Left ventricle myocardium inferior (tissue), 1 donor: ENCODE data around the gene SPON1. TPM values are rescaled to one million over a fixed set of nuclear protein-coding genes. Genes with fewer than 3 reads are reported as not detected.

Source experiments
- DNase-seq: peaks from one replicate; pipeline ENCODE4 v3.0.0-alpha.2; 2020
- H3K27ac ChIP-seq: fragments of 200-600 bp; replicated peaks from 2 replicates; pipeline ENCODE4 v1.8.0; 2021
- H3K27me3 ChIP-seq: fragments of 200-600 bp; 2 replicates; pipeline ENCODE4 v1.8.0; 2021; ENCODE audit warnings: low read depth
- H3K36me3 ChIP-seq: fragments of 200-600 bp; 2 replicates; pipeline ENCODE4 v1.8.0; 2021
- H3K4me1 ChIP-seq: fragments of 200-600 bp; 2 replicates; pipeline ENCODE4 v1.8.0; 2021
- H3K4me3 ChIP-seq: fragments of 200-600 bp; 2 replicates; pipeline ENCODE4 v1.8.0; 2021; ENCODE audit warnings: mild to moderate bottlenecking, moderate library complexity
- H3K9me3 ChIP-seq: fragments of 200-600 bp; replicated peaks from 2 replicates; pipeline ENCODE4 v1.8.0; 2021
- intact Hi-C: fragments of 100-400 bp; cut with micrococcal nuclease; formaldehyde crosslinking; loops from one replicate; pipeline ENCODE4 v1.11.0; 2022
- total RNA-seq: library from RNA; stranded (reverse); fragmentation: NEBNext Ultra II Directional; extraction: Animal tissue kit (Norgen Biotek cat#: 25700); gene quantifications from one replicate; pipeline ENCODE4 v1.2.1, GENCODE V29; 2021
- TF ChIP-seq, protein P1 (sequence below): fragments of 200-600 bp; IDR thresholded peaks from 2 replicates; pipeline ENCODE4 v1.8.0; 2021; ENCODE audit warnings: antibody characterized with exemption, mild to moderate bottlenecking, borderline replicate concordance
- donor health status: DM: no; HTN: yes; CAD: no; lungs with severe emphysema.

Gene SPON1
- total RNA-seq, 1 donor from 2014 or later: 9.4 TPM

DNA sequence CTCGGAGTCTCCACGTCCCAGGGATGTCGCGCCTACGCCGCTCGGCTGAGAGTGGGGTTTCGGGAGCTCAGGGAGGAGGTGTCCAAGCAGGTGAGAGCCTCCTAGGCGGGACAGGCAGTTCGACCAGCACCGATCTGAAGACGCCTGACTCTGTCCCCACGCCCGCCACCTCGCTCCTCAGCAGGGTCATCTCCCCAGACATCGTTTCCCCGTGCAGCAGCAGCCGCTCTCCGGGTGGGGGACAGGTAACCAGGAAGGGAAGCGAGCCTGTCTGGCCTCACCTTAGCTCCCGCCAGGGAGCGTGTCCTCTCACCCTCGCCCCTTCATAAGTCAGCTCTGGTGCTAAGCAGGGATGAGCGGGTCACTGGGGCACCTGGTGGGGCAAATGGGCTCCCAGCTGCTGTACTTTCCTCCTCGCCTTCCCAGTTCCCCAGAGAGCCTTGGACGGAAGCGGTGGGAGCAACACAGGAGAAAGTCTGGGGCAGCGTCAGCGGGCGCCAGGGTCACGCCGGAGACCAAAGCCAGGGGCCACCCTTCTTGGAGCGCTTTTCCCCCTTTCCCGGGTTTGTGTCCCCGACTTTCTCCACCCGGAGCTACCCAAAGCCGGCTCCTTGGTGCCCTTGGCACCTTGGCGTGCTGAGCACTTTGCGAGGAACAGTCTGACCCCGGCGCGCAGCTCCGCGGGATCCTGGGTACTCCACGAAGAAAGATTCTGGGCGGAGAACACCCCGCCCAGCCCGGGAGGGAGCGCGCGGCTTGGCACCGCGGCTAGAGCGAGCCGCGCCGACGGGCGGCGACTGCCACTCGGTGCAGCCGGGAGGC lies 1.6 kb downstream of the SPON1 start:
- Histone ChIP-seq H3K27me3 (peaks cover 100% of the 10 kb centered on the region), H3K4me1 (peaks cover 28% of the 10 kb centered on the region), H3K36me3 (no peaks in the 10 kb centered on the region), H3K27ac (no peak overlapping the region), H3K9me3 (no peaks in the 10 kb centered on the region), H3K4me3 (peak overlapping the region; percentile 63)
- intact Hi-C loops: no loop called here
- TF ChIP-seq, protein P1, sequence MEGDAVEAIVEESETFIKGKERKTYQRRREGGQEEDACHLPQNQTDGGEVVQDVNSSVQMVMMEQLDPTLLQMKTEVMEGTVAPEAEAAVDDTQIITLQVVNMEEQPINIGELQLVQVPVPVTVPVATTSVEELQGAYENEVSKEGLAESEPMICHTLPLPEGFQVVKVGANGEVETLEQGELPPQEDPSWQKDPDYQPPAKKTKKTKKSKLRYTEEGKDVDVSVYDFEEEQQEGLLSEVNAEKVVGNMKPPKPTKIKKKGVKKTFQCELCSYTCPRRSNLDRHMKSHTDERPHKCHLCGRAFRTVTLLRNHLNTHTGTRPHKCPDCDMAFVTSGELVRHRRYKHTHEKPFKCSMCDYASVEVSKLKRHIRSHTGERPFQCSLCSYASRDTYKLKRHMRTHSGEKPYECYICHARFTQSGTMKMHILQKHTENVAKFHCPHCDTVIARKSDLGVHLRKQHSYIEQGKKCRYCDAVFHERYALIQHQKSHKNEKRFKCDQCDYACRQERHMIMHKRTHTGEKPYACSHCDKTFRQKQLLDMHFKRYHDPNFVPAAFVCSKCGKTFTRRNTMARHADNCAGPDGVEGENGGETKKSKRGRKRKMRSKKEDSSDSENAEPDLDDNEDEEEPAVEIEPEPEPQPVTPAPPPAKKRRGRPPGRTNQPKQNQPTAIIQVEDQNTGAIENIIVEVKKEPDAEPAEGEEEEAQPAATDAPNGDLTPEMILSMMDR: peak; percentile 19
- DNase-seq: peak; percentile 18

DNA sequence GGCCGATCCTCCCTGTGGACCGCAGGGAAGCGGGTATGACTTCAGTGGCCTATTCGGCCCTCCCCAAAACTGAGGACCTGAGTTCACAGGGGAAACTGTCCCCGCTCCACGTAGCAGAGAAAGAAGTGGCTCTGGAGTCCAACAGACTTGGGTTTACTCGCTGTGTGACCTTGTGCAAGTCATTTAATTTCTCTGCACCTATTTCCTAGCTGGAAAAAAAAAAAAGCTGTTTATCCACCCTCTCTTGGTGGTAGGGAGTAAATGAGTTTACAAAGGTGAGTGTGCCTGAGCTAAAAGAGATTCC lies 2.2 kb downstream of the SPON1 start:
- Histone ChIP-seq H3K27me3 (peaks cover 100% of the 10 kb centered on the region), H3K36me3 (no peaks in the 10 kb centered on the region), H3K4me3 (peak overlapping the region; percentile 63), H3K27ac (no peak overlapping the region), H3K9me3 (no peaks in the 10 kb centered on the region), H3K4me1 (peaks cover 28% of the 10 kb centered on the region)
- intact Hi-C loops: no loop called here
- TF ChIP-seq, protein P1: no peak
- no peak for DNase-seq

DNA sequence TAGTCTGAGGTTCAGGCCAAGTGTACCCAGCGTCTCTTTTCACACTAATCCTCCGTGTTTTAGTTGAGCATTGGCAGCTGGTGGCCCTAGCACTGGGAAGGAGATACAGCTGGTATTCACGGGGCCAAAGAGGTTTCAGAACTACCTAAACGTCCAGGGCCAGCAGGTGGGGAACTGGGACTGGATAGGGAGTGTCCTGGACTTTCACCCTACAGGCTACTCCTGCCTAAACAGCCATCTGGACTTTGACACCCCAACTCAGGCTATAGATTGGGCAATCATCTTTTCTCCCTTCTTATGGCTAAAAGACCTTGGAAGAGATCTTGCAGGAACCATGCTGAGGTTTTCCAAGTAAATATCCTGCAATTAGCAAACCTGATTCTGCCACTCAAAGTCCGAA lies 2.8 kb downstream of the SPON1 start:
- H3K9me3 ChIP-seq: no peaks in the 10 kb centered on the region
- no peak overlapping the region for H3K4me3 ChIP-seq
- H3K36me3 ChIP-seq: no peaks in the 10 kb centered on the region
- intact Hi-C loops: no loop called here
- no peak overlapping the region for H3K27ac ChIP-seq
- DNase-seq: no peak
- H3K4me1 ChIP-seq: peaks cover 28% of the 10 kb centered on the region
- TF ChIP-seq, protein P1: no peak
- H3K27me3 ChIP-seq: peaks cover 100% of the 10 kb centered on the region

DNA sequence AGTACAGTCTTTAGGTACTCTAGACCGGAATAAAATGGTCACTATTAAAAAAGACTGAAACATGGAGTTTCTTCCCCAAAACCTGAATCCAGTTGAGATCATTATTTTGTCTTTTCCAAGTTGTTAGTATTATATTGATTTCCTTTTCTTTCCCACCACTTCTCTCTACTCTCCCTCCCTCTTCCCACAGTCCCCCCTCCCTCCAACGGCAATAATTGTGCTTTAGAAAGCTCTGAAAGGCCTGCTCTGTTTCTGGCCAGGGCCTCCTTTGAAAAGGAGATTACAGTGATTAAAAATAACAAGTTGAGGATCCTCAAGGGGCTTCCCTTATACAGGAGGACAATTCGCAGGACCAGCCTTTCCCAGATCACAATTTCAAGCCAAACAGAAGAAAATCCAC lies 3.5 kb downstream of the SPON1 start:
- TF ChIP-seq, protein P1: no peak
- intact Hi-C loops: no loop called here
- peaks cover 97% of the 10 kb centered on the region for H3K27me3 ChIP-seq

DNA sequence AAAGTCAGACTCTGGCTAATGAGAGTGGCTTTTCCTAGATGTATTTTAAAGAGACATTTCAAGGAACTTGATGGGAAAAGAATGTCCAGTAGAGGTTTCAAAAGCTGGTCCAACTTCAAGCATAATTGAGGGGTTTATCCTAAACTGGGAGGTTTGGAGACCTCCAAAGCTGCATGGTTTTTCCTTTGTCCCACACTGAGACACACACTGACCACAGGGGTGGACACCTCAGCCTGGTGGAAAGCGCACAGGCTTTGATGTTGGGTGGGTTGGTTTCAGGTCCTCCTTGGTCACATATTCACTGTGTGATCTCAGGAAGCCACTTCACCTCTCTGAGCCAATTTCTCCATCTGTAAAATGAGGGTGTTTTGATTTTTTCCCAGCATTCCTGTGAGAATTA lies 4.0 kb downstream of the SPON1 start:
- Histone ChIP-seq H3K4me1 (peaks cover 34% of the 10 kb centered on the region), H3K4me3 (no peak overlapping the region), H3K27ac (no peak overlapping the region), H3K27me3 (peaks cover 93% of the 10 kb centered on the region), H3K36me3 (no peaks in the 10 kb centered on the region), H3K9me3 (no peaks in the 10 kb centered on the region)
- DNase-seq: no peak
- intact Hi-C loops: no loop called here
- TF ChIP-seq, protein P1: no peak

More for the DNA sequence above, 3.5 kb downstream of the SPON1 start:
- DNase-seq: no peak
- Histone ChIP-seq H3K4me1 (peaks cover 29% of the 10 kb centered on the region), H3K27ac (no peak overlapping the region), H3K4me3 (no peak overlapping the region), H3K36me3 (no peaks in the 10 kb centered on the region), H3K9me3 (no peaks in the 10 kb centered on the region)
